ACC112 (cell line): ENCODE measurements around the gene ZC3H15.

Source experiments
- H2AFZ ChIP-seq: fragments of 200-600 bp; sonication (generic); one replicate; pipeline ENCODE4 v1.6.0; 2017; ENCODE audit warnings: antibody characterized with exemption, low read length; ENCODE audit not compliant: unreplicated experiment
- H3K27ac ChIP-seq: fragments of 200-600 bp; sonication (generic); 2 replicates; pipeline ENCODE4 v1.5.1; 2014; ENCODE audit warnings: low read depth, mild to moderate bottlenecking, antibody characterized with exemption, low read length, moderate library complexity
- H3K27me3 ChIP-seq: fragments of 200-600 bp; sonication (generic); 2 replicates; pipeline ENCODE4 v1.6.1; 2014; ENCODE audit warnings: mild to moderate bottlenecking, antibody characterized with exemption, low read length, moderate library complexity, mixed read lengths; ENCODE audit not compliant: insufficient read depth
- H3K36me3 ChIP-seq: fragments of 200-600 bp; sonication (generic); 2 replicates; pipeline ENCODE4 v1.6.1; 2016; ENCODE audit warnings: mild to moderate bottlenecking, antibody characterized with exemption, low read length, moderate library complexity, mixed read lengths; ENCODE audit not compliant: insufficient read depth
- H3K4me1 ChIP-seq: fragments of 200-600 bp; sonication (generic); one replicate; pipeline ENCODE4 v1.6.1; 2016; ENCODE audit warnings: low read length, mixed read lengths; ENCODE audit not compliant: insufficient read depth, unreplicated experiment, control insufficient read depth
- H3K4me3 ChIP-seq: fragments of 200-600 bp; sonication (generic); 2 replicates; pipeline ENCODE4 v1.5.1; 2014; ENCODE audit warnings: mild to moderate bottlenecking, low read depth, low read length
- H3K79me2 ChIP-seq: fragments of 200-600 bp; sonication (generic); one replicate; pipeline ENCODE4 v1.6.0; 2016; ENCODE audit warnings: low read length; ENCODE audit not compliant: control insufficient read depth, unreplicated experiment, insufficient read depth

ZC3H15 gene

DNA sequence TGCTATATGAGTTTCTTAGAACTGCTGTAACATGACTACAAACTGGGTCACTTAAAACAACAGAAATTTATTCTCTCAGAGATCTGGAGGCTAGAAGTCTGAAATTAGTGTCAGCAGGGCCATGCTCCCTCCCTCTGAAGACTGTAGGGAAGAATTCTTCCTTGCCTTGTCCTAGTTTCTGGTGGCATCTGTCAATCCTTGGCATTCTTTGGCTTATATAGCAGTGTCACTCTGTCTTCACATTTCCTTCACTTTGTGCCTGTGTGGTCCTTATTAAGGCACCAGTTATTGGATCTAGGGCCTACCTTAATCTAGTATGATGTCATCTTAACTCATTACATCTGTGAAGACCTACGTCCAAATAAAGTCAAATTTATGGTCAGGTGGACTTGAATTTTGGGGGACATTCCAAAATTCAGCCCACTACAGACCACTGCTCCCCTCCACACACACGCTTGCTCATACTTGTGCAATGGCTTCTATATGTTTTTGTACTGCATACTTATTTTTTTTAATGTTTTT lies 7.6 kb downstream of the ZC3H15 start:
- no peak overlapping the region for H3K27ac ChIP-seq
- H3K36me3 ChIP-seq = peaks cover 23% of the 10 kb centered on the region
- H3K4me1 ChIP-seq = peaks cover 22% of the 10 kb centered on the region
- no peak overlapping the region for H3K4me3 ChIP-seq
- no peak overlapping the region for H2AFZ ChIP-seq
- no peaks in the 10 kb centered on the region for H3K27me3 ChIP-seq
- peaks cover 89% of the 10 kb centered on the region for H3K79me2 ChIP-seq

DNA sequence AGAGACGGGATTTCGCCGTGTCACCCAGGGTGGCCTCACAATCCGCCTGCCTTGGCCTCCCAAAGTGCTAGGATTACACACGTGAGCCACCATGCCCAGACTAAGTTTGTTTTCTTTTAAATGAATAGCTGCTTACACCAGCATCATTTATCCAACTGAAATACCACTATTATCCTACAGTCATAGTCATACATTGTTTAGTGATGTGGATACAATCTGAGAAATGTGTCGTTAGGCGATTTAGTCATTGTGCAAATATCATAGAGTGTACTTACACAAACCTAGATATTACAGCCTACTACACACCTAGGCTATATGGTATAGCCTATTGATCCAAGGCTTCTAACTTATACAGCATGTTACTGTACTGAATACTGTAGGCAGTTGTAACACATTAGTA lies 10.3 kb downstream of the ZC3H15 start:
- H3K27me3 ChIP-seq = no peaks in the 10 kb centered on the region
- peaks cover 5% of the 10 kb centered on the region for H3K4me1 ChIP-seq
- H3K27ac ChIP-seq = no peak overlapping the region
- no peak overlapping the region for H3K4me3 ChIP-seq
- H3K79me2 ChIP-seq = peaks cover 68% of the 10 kb centered on the region
- no peak overlapping the region for H2AFZ ChIP-seq
- H3K36me3 ChIP-seq = peaks cover 23% of the 10 kb centered on the region

DNA sequence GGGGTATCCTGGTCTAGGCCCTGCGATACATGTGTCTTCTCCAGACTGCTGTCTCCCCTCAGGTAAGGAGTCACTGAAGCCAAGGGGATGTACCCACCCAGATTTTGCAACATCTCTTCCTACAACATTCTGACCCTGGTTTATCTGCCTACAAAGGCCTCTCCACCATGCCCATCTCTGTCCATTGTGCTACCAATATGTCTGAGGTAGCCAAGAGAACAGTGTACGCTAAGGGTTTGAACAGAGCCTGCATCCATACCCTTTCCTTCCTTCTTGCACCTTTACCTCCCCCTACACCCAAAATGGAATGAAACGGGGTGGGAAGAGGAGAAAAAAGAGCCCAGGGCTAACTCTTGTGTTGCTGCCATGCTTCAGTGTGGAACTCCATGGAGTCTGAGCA lies 11.9 kb downstream of the ZC3H15 start:
- Histone ChIP-seq H2AFZ (no peak overlapping the region), H3K27ac (no peak overlapping the region), H3K27me3 (no peaks in the 10 kb centered on the region), H3K36me3 (peaks cover 30% of the 10 kb centered on the region), H3K4me1 (no peaks in the 10 kb centered on the region), H3K4me3 (no peak overlapping the region), H3K79me2 (peaks cover 53% of the 10 kb centered on the region)

DNA sequence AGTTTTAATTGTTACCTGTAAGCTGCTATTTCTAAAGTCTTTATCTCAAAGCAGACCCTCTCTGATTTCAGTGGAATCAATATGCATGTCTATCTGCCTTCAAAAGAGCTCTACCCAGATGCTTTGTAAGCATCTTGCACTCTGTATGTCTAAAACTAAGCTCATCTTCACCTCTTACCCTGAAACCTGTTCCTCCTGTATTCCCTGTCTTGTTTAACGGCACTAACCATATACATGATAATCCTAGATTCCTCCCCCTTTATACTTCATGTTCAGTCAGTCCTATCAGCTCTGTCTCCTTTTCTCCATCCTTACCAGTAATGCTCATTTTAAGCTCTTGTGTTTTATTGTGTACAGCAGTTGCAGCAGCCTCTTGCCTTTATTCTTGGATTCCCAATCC lies 12.8 kb downstream of the ZC3H15 start:
- Histone ChIP-seq H3K79me2 (peaks cover 44% of the 10 kb centered on the region), H3K4me1 (no peaks in the 10 kb centered on the region), H3K27ac (no peak overlapping the region), H3K27me3 (no peaks in the 10 kb centered on the region), H3K4me3 (no peak overlapping the region), H3K36me3 (peaks cover 30% of the 10 kb centered on the region), H2AFZ (no peak overlapping the region)

DNA sequence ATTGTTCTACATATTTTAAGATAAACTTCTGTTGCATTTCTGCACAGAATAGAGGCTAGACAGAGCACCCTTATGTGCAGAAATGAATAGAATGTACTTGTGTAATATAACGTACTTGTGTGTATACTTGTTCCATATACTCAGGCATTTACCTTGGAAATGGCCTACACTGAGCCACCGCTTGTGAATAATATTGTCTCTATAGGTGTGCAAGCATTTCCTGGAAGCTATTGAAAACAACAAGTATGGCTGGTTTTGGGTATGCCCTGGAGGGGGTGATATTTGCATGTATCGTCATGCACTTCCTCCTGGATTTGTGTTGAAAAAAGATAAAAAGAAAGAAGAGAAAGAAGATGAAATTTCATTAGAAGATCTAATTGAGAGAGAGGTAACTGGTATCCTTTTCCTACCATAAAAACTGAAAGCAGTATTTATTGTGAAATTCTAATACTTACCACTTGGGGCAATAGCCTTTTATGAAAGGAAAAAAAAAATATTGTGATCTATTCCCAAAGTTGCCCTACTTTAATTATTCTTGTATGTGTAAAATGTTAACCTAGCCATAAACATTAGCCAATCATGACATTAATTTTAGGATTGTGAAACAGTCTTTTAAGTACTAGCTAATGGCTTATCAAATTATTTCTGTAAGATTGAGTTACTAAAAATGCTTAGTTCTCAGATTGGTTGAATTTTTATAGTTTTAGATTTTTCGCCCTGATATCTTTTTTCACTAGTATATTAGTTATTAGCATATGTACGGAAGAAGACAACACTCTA lies 18.0 kb downstream of the ZC3H15 start:
- H3K36me3 ChIP-seq = peaks cover 37% of the 10 kb centered on the region

DNA sequence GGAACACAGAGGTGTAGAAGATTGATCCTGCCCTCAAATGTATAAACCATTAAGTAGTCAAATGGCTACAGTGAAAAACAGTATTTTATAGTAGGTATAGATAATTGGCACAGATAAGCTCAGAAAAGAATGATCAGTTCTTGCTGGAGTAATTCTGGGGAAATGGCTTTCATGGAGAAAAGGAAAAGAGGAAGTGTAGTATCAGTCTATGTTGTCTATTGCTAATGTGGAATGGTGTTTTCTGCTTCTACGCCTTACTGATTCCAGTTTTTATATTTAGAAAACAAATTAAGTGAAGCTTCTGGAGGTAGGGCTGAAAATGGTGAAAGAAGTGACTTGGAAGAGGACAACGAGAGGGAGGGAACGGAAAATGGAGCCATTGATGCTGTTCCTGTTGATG lies 22.2 kb downstream of the ZC3H15 start:
- H3K4me1 ChIP-seq = no peaks in the 10 kb centered on the region
- H3K27me3 ChIP-seq = no peaks in the 10 kb centered on the region
- no peak overlapping the region for H3K4me3 ChIP-seq
- no peaks in the 10 kb centered on the region for H3K79me2 ChIP-seq
- H3K36me3 ChIP-seq = peaks cover 36% of the 10 kb centered on the region
- no peak overlapping the region for H2AFZ ChIP-seq
- H3K27ac ChIP-seq = no peak overlapping the region

More for the DNA sequence above, 18.0 kb downstream of the ZC3H15 start:
- H2AFZ ChIP-seq = no peak overlapping the region
- no peak overlapping the region for H3K4me3 ChIP-seq
- peaks cover 3% of the 10 kb centered on the region for H3K79me2 ChIP-seq
- H3K27ac ChIP-seq = no peak overlapping the region
- H3K4me1 ChIP-seq = no peaks in the 10 kb centered on the region
- no peaks in the 10 kb centered on the region for H3K27me3 ChIP-seq

DNA sequence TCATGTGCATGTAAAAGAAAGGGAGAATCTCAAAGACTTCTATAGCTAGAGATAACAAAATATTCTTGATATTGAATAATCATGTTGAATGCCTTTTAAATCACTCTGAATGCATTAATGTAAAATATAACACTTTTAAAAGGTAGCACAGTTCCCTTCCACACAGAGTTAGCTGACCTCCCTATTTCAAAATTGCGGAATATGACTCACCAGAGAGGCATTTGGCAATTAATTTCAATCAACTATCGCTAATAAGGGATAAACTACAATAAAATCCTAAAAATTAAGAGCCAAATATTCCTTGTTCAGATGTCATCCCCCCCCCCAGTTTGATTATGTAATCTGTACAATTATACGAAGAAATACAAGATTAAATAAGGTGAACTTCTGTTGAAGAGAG lies 29.3 kb downstream of the ZC3H15 start:
- no peaks in the 10 kb centered on the region for H3K27me3 ChIP-seq
- peaks cover 6% of the 10 kb centered on the region for H3K36me3 ChIP-seq
- no peak overlapping the region for H3K4me3 ChIP-seq
- H3K27ac ChIP-seq = peak overlapping the region; percentile 10; the same call in 1 of the 2 replicates
- H3K4me1 ChIP-seq = peaks cover 9% of the 10 kb centered on the region
- no peaks in the 10 kb centered on the region for H3K79me2 ChIP-seq
- no peak overlapping the region for H2AFZ ChIP-seq

DNA sequence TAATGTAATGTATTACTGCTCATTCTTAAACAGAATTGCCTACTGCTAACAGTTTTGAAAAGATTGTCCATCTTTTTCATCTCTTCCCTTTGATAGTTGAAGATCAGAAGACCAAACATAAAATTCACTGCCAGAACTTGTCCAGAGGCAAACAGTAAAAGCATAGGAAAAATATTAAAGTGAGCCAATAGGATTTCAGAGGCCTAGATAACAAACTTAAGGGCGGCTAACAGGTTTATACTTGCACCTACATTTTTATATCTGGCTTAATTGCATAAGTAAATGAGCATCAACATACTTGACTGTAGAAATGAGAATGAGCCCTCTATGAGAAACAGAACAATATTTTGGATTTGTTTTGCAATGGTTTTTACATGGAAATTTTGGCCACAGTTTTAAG lies 30.3 kb downstream of the ZC3H15 start:
- Histone ChIP-seq H3K27ac (no peak overlapping the region), H3K4me1 (peaks cover 9% of the 10 kb centered on the region), H3K4me3 (no peak overlapping the region), H3K27me3 (no peaks in the 10 kb centered on the region), H3K36me3 (peaks cover 11% of the 10 kb centered on the region), H2AFZ (no peak overlapping the region), H3K79me2 (no peaks in the 10 kb centered on the region)

DNA sequence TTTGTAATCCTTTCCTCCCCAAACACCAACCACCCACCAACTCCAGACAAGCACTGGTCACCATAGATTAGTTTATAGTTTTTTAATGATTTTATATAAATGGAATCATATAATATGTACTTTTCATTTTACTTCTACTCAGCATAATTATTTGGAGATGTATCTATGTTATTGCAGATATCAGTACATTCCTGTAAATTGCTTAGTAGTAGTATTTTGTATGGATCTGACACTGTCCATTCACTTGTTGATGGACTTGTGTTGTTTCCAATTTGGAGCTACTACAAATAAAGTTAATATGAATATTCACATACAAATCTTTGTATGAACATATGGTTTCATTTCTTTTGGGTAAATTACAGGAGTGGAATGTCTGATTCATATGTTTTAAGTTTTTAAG lies 31.0 kb downstream of the ZC3H15 start:
- Histone ChIP-seq H3K36me3 (peaks cover 9% of the 10 kb centered on the region), H3K79me2 (no peaks in the 10 kb centered on the region), H2AFZ (no peak overlapping the region), H3K4me3 (no peak overlapping the region), H3K27ac (no peak overlapping the region), H3K4me1 (peaks cover 9% of the 10 kb centered on the region), H3K27me3 (no peaks in the 10 kb centered on the region)

DNA sequence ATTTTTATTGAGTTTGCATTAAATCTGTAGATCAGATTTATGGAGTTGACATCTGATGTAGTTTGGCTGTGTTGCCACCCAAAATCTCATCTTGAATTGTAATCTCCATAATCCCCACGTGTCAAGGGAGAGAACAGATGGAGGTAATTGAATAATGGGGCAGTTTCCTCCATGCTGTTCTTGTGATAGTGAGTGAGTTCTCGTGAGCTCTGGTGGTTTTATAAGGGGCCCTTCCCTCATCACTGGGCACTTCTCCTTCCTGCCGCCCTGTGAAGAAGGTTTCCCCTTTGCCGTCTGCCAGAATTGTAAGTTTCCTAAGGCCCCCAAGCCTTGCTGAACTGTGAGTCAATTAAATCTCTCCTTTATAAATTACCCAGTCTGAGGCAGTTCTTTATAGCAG lies 32.2 kb downstream of the ZC3H15 start:
- Histone ChIP-seq H3K27me3 (no peaks in the 10 kb centered on the region), H3K79me2 (no peaks in the 10 kb centered on the region), H2AFZ (no peak overlapping the region), H3K36me3 (peaks cover 9% of the 10 kb centered on the region; the same call in 1 of the 2 replicates), H3K4me1 (peaks cover 10% of the 10 kb centered on the region), H3K4me3 (no peak overlapping the region), H3K27ac (no peak overlapping the region)

DNA sequence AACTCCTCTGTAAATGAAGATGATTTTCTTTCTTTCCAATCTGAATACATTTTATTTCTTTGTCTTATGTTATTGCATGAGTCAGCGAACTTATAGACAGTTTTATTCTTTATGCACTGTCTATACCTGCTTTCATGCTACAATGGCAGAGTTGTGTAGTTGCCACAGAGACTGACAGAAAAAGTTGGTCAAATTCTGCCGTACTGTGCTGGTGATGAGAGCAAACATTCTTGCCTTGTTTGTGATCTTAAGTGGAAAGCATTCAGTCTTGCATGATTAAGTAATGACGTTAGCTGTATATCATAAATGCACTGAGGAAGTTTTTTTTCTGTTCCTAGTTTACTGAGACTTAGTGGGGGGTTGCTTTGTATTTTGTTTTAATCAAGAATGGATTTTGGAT lies 32.9 kb downstream of the ZC3H15 start:
- no peak overlapping the region for H3K4me3 ChIP-seq
- peaks cover 15% of the 10 kb centered on the region for H3K4me1 ChIP-seq
- peaks cover 9% of the 10 kb centered on the region; the same call in 1 of the 2 replicates for H3K36me3 ChIP-seq
- no peaks in the 10 kb centered on the region for H3K79me2 ChIP-seq
- no peaks in the 10 kb centered on the region for H3K27me3 ChIP-seq
- no peak overlapping the region for H2AFZ ChIP-seq
- H3K27ac ChIP-seq = no peak overlapping the region
